Colonic mucosa (tissue), 4 donors: Measurements from ENCODE around the gene SOX6. TPM values are rescaled to one million over a fixed set of nuclear protein-coding genes. Genes with fewer than 3 reads are reported as not detected.
"Not testable (repeated sequence)": the region's sequence is repeated elsewhere in the genome, so short reads cannot be mapped to it uniquely, and the experiment has no call there.

Source experiments
- DNase-seq: peaks from one replicate; pipeline ENCODE4 v3.0.0-alpha.2; 2020
- H3K27ac ChIP-seq: fragments of 200-600 bp; one replicate; pipeline ENCODE4 v1.8.0; 2021
- H3K27me3 ChIP-seq: fragments of 200-600 bp; one replicate; pipeline ENCODE4 v1.8.0; 2021
- H3K36me3 ChIP-seq: fragments of 200-600 bp; one replicate; pipeline ENCODE4 v1.8.0; 2021
- H3K4me1 ChIP-seq: fragments of 200-600 bp; one replicate; pipeline ENCODE4 v1.8.0; 2021; ENCODE audit warnings: mild to moderate bottlenecking
- H3K4me3 ChIP-seq: fragments of 200-600 bp; one replicate; pipeline ENCODE4 v1.8.0; 2021
- H3K9ac ChIP-seq, 2 donors: one replicate each; pipeline ENCODE4 v1.7.0; 2013; ENCODE audit warnings: control low read depth in 2 of 2, low read depth in 2 of 2, low read length in 2 of 2
- H3K9me3 ChIP-seq: fragments of 200-600 bp; one replicate; pipeline ENCODE4 v1.8.0; 2021
- intact Hi-C: fragments of 100-400 bp; cut with DNase I; formaldehyde crosslinking; loops from one replicate; pipeline ENCODE4 v1.14.1; 2022
- total RNA-seq, 2 donors: library from RNA; stranded (reverse); fragmentation: NEBNext Ultra II Directional in 1 of 2; extraction: Animal tissue kit (Norgen Biotek cat#: 25700) in 1 of 2; gene quantifications; one replicate each; pipeline ENCODE4 v1.2.1, GENCODE V29; 2021
- TF ChIP-seq, protein P1 (sequence below): fragments of 200-600 bp; IDR thresholded peaks from one replicate; pipeline ENCODE4 v1.8.0; 2022; ENCODE audit warnings: antibody characterized with exemption, mild to moderate bottlenecking
- donor health status: healthy.
- donor health status: DM: no; HTN: no; CAD: no.
- donor health status: DM: no; HTN: no; CAD: no.

SOX6 gene
- total RNA-seq, 2 donors from 2014 or later: 2.1 to 3.0 TPM

DNA sequence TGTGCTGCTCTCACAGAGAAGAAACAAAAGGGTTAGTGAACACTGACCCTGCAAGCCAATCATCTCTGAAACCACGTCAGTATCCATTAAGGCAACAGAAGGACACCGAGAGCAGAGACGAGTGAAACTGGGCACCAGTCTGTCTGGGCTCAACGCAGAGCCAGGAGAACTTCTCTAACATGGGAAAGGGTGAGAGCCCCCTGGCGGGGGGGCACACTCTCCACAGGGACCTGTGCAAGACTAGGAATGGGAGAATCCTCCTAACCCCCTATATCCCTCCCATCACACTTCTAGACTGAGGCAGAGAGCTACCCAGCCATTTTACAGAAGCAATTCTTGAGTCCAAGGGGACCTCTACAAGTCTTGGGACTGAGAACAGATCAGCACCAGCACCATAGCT lies 285.8 kb downstream of the SOX6 start:
- Histone ChIP-seq H3K4me1 (no peaks in the 10 kb centered on the region), H3K9ac (no peak overlapping the region), H3K4me3 (no peak overlapping the region), H3K9me3 (no peaks in the 10 kb centered on the region), H3K27me3 (no peaks in the 10 kb centered on the region), H3K36me3 (no peaks in the 10 kb centered on the region), H3K27ac (no peak overlapping the region)
- intact Hi-C loops: no loop called here
- TF ChIP-seq, protein P1, sequence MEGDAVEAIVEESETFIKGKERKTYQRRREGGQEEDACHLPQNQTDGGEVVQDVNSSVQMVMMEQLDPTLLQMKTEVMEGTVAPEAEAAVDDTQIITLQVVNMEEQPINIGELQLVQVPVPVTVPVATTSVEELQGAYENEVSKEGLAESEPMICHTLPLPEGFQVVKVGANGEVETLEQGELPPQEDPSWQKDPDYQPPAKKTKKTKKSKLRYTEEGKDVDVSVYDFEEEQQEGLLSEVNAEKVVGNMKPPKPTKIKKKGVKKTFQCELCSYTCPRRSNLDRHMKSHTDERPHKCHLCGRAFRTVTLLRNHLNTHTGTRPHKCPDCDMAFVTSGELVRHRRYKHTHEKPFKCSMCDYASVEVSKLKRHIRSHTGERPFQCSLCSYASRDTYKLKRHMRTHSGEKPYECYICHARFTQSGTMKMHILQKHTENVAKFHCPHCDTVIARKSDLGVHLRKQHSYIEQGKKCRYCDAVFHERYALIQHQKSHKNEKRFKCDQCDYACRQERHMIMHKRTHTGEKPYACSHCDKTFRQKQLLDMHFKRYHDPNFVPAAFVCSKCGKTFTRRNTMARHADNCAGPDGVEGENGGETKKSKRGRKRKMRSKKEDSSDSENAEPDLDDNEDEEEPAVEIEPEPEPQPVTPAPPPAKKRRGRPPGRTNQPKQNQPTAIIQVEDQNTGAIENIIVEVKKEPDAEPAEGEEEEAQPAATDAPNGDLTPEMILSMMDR: no peak
- DNase-seq: no peak

DNA sequence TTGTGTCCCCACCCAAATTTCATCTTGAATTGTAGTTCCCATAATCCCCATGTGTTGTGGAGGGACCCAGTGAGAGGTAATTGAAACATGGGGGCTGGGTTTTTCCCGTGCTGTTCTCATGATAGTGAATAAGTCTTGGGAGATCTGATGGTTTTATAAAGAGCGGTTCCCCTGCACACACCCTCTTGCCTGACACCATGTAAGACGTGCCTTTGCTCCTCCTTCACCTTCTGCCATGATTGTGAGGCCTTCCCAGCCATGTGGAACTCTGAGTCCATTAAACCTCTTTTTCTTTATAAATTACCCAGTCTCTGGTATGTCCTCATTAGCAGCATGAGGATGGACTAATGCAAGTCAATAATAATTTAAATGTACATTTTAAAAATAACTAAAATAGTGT lies 289.1 kb downstream of the SOX6 start:
- H3K27me3 ChIP-seq, H3K9me3 ChIP-seq, H3K4me1 ChIP-seq, H3K36me3 ChIP-seq, H3K4me3 ChIP-seq, H3K27ac ChIP-seq, DNase-seq, intact Hi-C loops, H3K9ac ChIP-seq: not testable (repeated sequence)

DNA sequence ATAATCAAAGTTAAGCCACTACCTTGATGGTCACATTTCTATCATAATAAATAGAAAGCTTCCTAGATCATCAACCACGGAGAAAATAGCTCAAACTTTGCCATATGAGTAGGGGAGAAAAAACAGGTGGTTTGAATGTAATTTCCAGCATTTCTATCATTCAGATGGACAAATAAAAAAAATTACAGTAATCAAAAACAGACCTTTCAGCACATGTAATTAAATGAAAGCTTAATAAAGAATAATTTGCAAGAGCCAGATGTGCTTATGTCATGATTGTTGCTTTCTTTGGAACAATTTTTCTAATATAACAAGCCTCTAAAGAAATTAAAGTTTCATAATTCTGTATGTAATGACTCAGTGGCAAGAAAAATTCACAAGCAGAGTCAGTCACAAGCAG lies 297.0 kb downstream of the SOX6 start:
- H3K36me3 ChIP-seq: no peaks in the 10 kb centered on the region
- H3K27ac ChIP-seq: no peak overlapping the region
- no peaks in the 10 kb centered on the region for H3K4me1 ChIP-seq
- no peak overlapping the region for H3K9ac ChIP-seq
- intact Hi-C loops: no loop called here
- DNase-seq: no peak
- no peaks in the 10 kb centered on the region for H3K27me3 ChIP-seq
- no peaks in the 10 kb centered on the region for H3K9me3 ChIP-seq
- H3K4me3 ChIP-seq: no peak overlapping the region
- TF ChIP-seq, protein P1: no peak

DNA sequence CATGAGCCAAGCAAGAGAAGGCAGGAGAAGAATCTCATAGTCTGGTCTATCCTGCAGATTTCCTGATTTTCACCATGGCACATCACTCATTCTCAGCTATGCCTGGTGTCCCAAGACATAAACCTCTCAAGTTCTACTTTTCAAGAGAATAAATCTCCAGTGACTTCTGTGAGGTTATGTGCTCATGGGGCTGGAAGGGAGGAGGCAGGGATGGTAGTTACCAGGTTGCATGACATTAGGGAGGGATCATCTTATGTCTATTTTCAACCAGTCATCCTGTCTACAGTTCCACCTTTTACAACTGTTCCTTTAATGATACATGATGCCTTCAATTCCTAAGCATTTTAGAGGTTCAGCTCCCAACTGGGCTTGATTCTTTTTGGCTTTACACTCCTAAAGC lies 297.7 kb downstream of the SOX6 start:
- Histone ChIP-seq H3K4me1 (no peaks in the 10 kb centered on the region), H3K27ac (no peak overlapping the region), H3K27me3 (no peaks in the 10 kb centered on the region), H3K36me3 (no peaks in the 10 kb centered on the region), H3K9me3 (no peaks in the 10 kb centered on the region), H3K4me3 (no peak overlapping the region), H3K9ac (no peak overlapping the region)
- DNase-seq: no peak
- TF ChIP-seq, protein P1: no peak
- intact Hi-C loops: no loop called here

DNA sequence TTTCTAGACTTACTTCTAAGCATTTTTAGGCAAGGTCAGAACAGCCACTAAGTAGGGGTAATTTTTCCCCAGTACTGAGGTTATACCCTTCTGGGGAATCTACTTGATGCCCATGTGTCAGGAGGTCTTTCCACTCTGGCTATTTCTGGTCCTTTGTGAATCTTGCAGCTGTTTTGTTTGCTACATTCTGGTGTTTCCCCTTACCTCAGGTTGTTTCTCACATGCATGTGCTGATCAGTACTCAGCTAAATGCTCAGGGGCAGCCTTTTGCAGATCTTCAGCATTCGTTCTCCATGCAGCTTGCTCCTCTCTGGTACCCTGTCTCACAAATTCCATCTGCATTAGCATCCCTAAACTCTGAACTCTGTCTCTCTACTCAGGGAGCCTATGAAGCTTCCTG lies 303.6 kb downstream of the SOX6 start:
- Histone ChIP-seq H3K4me3 (no peak overlapping the region), H3K4me1 (no peaks in the 10 kb centered on the region), H3K27ac (no peak overlapping the region), H3K9ac (no peak overlapping the region), H3K36me3 (no peaks in the 10 kb centered on the region), H3K9me3 (no peaks in the 10 kb centered on the region), H3K27me3 (no peaks in the 10 kb centered on the region)
- TF ChIP-seq, protein P1: no peak
- intact Hi-C loops: no loop called here
- no peak for DNase-seq

DNA sequence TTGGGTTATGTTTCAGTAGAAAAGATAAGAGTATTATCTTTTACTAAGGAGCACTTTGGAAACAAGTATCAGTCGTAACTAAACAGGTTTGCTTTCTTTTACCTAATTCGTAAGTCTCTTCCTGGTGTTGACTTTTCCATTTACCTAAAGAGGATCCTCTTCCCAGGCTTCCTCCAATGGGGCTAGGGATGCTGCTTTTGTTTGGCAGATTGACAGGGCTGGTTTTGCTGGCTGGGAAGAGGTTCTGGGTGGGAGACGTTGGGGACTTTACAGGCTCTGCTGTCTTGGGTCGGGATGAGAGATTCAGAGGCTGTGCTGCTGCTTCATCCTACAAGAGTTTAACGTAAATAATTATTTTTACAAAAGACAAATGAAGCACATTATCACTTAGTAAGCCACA lies 306.7 kb downstream of the SOX6 start:
- no peaks in the 10 kb centered on the region for H3K4me1 ChIP-seq
- intact Hi-C loops: no loop called here
- TF ChIP-seq, protein P1: no peak
- H3K27ac ChIP-seq: no peak overlapping the region
- H3K27me3 ChIP-seq: no peaks in the 10 kb centered on the region
- no peak for DNase-seq
- H3K9ac ChIP-seq: no peak overlapping the region
- H3K4me3 ChIP-seq: no peak overlapping the region
- H3K36me3 ChIP-seq: no peaks in the 10 kb centered on the region
- H3K9me3 ChIP-seq: no peaks in the 10 kb centered on the region
